ENCODE data around the gene E2F7.

DNA sequence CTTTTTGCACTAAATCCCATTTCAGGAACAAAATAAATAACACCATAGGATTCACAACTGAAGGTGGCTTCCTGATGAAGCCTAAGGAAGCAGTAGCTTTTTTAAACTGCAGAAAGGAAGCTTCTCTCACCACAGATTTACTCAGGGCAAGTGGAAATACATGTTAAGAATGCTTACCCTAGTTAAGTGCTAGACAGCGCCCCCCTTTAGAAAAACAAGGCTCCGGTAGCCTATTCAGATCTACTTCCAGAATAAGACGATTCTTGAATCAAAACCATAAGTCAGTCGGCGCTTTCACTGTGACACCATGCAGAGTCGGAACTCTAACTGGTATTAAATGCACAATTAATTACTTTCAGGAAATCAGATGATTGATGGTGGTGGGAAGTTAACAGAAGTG, 41.9 kb downstream of the E2F7 start:
- TF ChIP-seq, protein P1, sequence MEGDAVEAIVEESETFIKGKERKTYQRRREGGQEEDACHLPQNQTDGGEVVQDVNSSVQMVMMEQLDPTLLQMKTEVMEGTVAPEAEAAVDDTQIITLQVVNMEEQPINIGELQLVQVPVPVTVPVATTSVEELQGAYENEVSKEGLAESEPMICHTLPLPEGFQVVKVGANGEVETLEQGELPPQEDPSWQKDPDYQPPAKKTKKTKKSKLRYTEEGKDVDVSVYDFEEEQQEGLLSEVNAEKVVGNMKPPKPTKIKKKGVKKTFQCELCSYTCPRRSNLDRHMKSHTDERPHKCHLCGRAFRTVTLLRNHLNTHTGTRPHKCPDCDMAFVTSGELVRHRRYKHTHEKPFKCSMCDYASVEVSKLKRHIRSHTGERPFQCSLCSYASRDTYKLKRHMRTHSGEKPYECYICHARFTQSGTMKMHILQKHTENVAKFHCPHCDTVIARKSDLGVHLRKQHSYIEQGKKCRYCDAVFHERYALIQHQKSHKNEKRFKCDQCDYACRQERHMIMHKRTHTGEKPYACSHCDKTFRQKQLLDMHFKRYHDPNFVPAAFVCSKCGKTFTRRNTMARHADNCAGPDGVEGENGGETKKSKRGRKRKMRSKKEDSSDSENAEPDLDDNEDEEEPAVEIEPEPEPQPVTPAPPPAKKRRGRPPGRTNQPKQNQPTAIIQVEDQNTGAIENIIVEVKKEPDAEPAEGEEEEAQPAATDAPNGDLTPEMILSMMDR (IDR thresholded peaks at IDR 0.05 in 2 of 3, conservative IDR thresholded peaks at IDR 0.05 in 1 of 3; ENCODE audit: borderline replicate concordance in 1 of 3, insufficient read depth in 1 of 3, low read depth in 2 of 3, low read length in 2 of 3): no peak
- TF ChIP-seq EZH2 (IDR thresholded peaks at IDR 0.05) (no peak), EZH2phosphoT487 (IDR thresholded peaks at IDR 0.05; ENCODE audit: borderline replicate concordance) (no peak)
